Cardiac muscle cell (in vitro differentiated cells and primary cell): ENCODE results near the gene GABRA4. TPM values are rescaled to one million over a fixed set of nuclear protein-coding genes. Genes with fewer than 3 reads are reported as not detected.

Experiments used
- DNase-seq, 2 donors: peaks; one replicate each; pipeline versions ENCODE4 v3.0.0 to v3.0.0-alpha.2; 2010 to 2017; ENCODE audit warnings: low read depth in 1 of 2, low spot score in 1 of 2
- H3K27ac ChIP-seq: fragments of 200-600 bp; sonication (generic); 2 replicates; pipeline ENCODE4 v1.5.1; 2016
- H3K27me3 ChIP-seq: fragments of 200-600 bp; sonication (generic); 2 replicates; pipeline ENCODE4 v1.6.0; 2016; ENCODE audit warnings: control low read depth
- H3K36me3 ChIP-seq: fragments of 200-600 bp; sonication (generic); 2 replicates; pipeline ENCODE4 v1.5.1; 2016; ENCODE audit warnings: control low read depth
- H3K4me1 ChIP-seq: fragments of 200-600 bp; sonication (generic); 2 replicates; pipeline ENCODE4 v1.8.1; 2017; ENCODE audit warnings: low read depth, mild to moderate bottlenecking, mixed run types
- H3K4me3 ChIP-seq: fragments of 200-600 bp; sonication (generic); 2 replicates; pipeline ENCODE4 v1.5.1; 2016; ENCODE audit warnings: mild to moderate bottlenecking
- H3K9me3 ChIP-seq: fragments of 200-600 bp; sonication (generic); 2 replicates; pipeline ENCODE4 v1.5.1; 2017; ENCODE audit warnings: low read depth, mild to moderate bottlenecking, control low read depth
- polyA plus RNA-seq: library from polyadenylated mRNA; unstranded; fragments of >200 nt; fragmentation: Nextera tagmentation; extraction: Ambion mirVana; gene quantifications from 2 replicates; pipeline ENCODE4 v1.2.1, GENCODE V29; 2016
- total RNA-seq: library from RNA; depleted of rRNA; stranded (reverse); fragments of >200 nt; gene quantifications from 2 replicates; pipeline ENCODE4 v1.2.3, GENCODE V29; 2016
- TF ChIP-seq, protein P1 (sequence below): IDR thresholded peaks from 2 replicates; pipeline ENCODE4 v1.5.1; 2012; ENCODE audit warnings: low read depth, mild to moderate bottlenecking, low read length

Gene GABRA4
- total and polyA plus RNA-seq, 2 experiments from 2014 or later = 0.03 to 0.45 TPM

DNA sequence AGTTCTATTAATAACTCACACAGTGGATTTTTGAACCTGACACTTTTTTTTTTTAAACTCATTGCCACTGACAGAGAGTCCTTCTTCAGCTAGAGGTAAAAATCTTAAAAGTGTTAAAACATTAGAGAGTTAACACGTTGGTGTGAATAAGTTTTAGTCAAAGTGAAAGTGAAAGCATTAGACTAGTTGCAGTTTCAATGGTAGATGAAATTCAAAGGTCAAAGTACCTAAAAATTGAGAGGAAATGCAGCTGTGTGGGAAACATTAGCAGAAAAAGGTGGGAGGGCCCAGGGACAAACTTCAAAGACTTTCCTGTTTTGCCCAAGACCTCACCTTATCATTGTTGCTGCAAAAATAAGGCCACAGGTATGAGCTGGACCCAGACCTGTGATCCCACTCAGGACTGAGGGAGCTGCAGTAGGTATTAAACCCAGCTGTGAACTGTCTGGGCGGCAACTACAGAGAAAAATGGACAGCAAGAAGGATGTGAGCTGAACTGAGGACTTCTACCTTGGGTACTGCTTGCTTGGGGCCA is 17.6 kb upstream of the GABRA4 start:
- no peaks in the 10 kb centered on the region for H3K9me3 ChIP-seq
- TF ChIP-seq, protein P1, sequence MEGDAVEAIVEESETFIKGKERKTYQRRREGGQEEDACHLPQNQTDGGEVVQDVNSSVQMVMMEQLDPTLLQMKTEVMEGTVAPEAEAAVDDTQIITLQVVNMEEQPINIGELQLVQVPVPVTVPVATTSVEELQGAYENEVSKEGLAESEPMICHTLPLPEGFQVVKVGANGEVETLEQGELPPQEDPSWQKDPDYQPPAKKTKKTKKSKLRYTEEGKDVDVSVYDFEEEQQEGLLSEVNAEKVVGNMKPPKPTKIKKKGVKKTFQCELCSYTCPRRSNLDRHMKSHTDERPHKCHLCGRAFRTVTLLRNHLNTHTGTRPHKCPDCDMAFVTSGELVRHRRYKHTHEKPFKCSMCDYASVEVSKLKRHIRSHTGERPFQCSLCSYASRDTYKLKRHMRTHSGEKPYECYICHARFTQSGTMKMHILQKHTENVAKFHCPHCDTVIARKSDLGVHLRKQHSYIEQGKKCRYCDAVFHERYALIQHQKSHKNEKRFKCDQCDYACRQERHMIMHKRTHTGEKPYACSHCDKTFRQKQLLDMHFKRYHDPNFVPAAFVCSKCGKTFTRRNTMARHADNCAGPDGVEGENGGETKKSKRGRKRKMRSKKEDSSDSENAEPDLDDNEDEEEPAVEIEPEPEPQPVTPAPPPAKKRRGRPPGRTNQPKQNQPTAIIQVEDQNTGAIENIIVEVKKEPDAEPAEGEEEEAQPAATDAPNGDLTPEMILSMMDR = no peak
- H3K27ac ChIP-seq = no peak overlapping the region
- no peak overlapping the region for H3K4me3 ChIP-seq
- no peaks in the 10 kb centered on the region for H3K36me3 ChIP-seq
- no peak for DNase-seq
- H3K4me1 ChIP-seq = no peaks in the 10 kb centered on the region
- H3K27me3 ChIP-seq = no peaks in the 10 kb centered on the region

DNA sequence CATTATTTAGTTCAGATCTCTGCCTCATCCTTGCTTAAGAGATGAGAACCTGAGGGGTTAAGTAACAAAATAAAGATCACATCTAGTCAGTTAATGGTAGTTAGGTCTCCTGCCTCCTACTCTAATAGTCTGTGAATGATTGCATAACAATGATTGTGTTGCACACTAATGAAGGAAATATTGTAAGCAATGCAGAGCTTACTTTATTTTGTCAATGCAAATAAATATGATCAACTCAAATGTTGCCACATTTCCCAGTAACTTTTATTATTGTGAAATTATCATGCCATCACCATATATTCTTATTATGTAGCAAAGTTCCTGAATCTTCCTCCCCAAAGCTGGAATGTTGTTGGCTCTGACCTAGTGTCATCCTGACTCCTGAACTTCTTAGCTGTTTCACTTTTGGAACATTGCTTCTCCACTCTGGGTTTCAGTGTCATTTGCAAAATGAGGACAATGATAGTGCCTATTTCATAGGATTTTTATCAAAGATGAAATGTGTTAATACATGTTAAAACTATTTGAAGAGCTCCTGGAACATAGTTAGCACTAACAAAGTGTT is 17.0 kb upstream of the GABRA4 start:
- H3K9me3 ChIP-seq = no peaks in the 10 kb centered on the region
- H3K27ac ChIP-seq = no peak overlapping the region
- DNase-seq = no peak
- no peak overlapping the region for H3K4me3 ChIP-seq
- TF ChIP-seq, protein P1 = no peak
- H3K36me3 ChIP-seq = no peaks in the 10 kb centered on the region
- H3K27me3 ChIP-seq = no peaks in the 10 kb centered on the region
- no peaks in the 10 kb centered on the region for H3K4me1 ChIP-seq

DNA sequence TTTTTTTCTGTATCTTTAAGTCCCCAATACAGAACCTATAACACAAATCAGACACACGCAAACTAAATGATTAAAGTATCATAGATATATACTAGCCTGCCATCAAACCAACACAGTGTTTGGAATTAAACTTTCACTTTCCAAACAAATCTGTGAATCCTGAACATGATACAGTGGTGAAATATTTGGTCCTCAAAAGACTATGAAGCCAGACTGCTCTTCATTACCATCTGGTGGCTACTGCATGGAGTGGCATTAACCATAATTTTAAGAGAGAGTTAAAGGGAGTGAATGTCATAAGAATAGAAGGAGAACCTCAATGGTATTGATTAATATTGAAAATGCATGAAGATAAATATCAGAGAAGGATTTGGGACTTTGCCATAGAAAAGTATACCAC is 9.2 kb upstream of the GABRA4 start:
- TF ChIP-seq, protein P1 = peak; percentile 34
- peak in 1 of 2 donors; percentile 15 for DNase-seq
- H3K27me3 ChIP-seq = peaks cover 7% of the 10 kb centered on the region
- no peaks in the 10 kb centered on the region for H3K36me3 ChIP-seq
- H3K4me3 ChIP-seq = no peak overlapping the region
- no peak overlapping the region for H3K27ac ChIP-seq
- no peaks in the 10 kb centered on the region for H3K4me1 ChIP-seq
- H3K9me3 ChIP-seq = no peaks in the 10 kb centered on the region

DNA sequence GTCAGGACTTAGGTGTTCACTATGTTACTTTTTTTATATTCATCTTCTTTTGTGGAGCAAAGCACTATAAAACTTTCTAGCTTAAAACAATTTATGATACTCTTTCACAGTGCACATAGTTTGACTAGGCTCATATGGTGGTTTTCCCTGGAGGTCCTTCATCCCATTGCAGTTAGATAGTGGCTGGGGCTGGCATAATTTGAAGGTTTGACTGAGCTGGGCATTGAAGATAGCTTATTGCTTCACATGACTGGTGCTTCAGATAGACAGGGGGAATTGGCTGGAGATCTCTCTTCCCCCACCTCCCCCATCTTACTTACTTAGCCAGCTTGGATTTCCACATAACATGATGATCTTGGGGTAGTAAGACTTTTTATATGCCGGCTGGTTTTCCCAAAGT is 7.0 kb upstream of the GABRA4 start:
- no peaks in the 10 kb centered on the region for H3K4me1 ChIP-seq
- peaks cover 27% of the 10 kb centered on the region for H3K27me3 ChIP-seq
- TF ChIP-seq, protein P1 = no peak
- no peak overlapping the region for H3K27ac ChIP-seq
- DNase-seq = no peak
- no peaks in the 10 kb centered on the region for H3K36me3 ChIP-seq
- no peaks in the 10 kb centered on the region for H3K9me3 ChIP-seq
- no peak overlapping the region for H3K4me3 ChIP-seq

DNA sequence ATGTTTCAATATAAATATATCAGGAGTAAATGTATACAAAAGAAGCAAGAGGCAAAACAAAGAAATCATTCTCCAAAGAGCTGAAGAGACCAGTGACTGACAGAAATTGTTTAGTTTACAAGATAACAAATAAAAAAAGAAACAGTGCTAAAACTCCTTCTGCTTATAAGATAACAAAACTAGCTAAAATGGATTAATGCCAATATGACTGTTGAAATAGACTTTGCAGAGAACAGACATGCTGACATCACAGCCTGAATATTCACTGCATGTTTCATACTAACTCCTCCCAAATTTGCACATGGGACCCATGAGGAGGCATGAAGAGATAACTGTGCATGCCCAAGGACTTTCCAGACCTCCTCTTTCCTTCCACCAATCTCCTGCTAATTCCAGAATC is 6.2 kb upstream of the GABRA4 start:
- Histone ChIP-seq H3K4me1 (no peaks in the 10 kb centered on the region), H3K9me3 (no peaks in the 10 kb centered on the region), H3K27me3 (peaks cover 35% of the 10 kb centered on the region), H3K27ac (no peak overlapping the region), H3K4me3 (no peak overlapping the region), H3K36me3 (no peaks in the 10 kb centered on the region)
- TF ChIP-seq, protein P1 = no peak
- DNase-seq = peak in 1 of 2 donors; percentile 52

DNA sequence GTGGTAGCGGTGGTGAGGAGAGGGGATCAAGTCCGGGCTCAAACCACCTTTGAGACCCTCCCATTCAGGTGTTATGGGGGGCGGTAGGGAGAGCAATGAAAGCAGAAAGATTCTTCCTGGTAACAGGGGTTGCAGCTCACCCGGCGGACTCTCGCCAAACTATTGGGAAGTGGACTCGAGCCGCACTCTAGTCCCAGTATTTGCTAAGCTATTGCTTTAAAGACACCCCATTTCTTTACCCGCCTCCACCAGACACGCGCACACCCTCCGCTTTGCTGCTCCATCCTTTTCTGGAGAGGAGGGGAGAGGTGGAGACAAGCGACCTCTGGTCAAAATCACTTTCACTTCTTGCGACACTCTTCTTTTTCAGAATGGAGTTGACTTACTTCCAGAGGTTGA is 625 bp upstream of the GABRA4 start:
- no peaks in the 10 kb centered on the region for H3K9me3 ChIP-seq
- peak overlapping the region; percentile 30 for H3K4me3 ChIP-seq
- H3K36me3 ChIP-seq = no peaks in the 10 kb centered on the region
- TF ChIP-seq, protein P1 = no peak
- H3K27ac ChIP-seq = no peak overlapping the region
- DNase-seq = no peak
- H3K4me1 ChIP-seq = no peaks in the 10 kb centered on the region
- H3K27me3 ChIP-seq = peaks cover 91% of the 10 kb centered on the region
